ENCODE data around the gene DIAPH3. TPM values are rescaled to one million over a fixed set of nuclear protein-coding genes. Genes with fewer than 3 reads are reported as not detected.

DIAPH3 gene
- total RNA-seq, 2 experiments from 2014 or later, result 24.9 to 34.7 TPM

DNA sequence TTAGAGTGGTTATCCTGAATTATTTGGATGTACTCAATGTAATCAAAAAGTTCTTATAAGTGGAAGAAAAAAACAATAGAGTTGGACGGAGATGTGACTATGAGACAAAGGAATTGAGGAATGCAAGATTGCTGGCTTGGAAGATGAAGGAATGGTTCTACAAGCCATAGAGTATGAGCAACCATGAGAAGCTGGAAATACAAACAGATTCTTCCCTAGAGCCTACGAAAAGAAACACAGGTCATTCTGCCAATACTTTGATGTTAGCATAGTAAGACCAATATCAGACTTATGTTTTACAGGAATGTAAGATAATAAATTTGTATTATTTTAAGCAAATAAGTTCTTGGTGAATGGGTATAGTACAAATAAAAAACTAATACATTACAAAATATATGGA lies 249.2 kb downstream of the DIAPH3 start:
- ATAC-seq, result no peak
- no peak overlapping the region for H3K27ac Mint-ChIP-seq
- no peak for DNase-seq
- no peaks in the 10 kb centered on the region for H3K27me3 Mint-ChIP-seq
- no peaks in the 10 kb centered on the region for H3K4me1 Mint-ChIP-seq
- peaks cover 14% of the 10 kb centered on the region for H3K36me3 Mint-ChIP-seq
- no peak overlapping the region for H3K4me3 Mint-ChIP-seq
- CTCF ChIA-PET, result interaction anchor here (1.2 kb wide), 1 partner anchor 522 kb away, joined by 3 read pairs; no protein-coding TSS in a partner anchor
- no peaks in the 10 kb centered on the region for H3K9me3 Mint-ChIP-seq (ENCODE audit: low read depth)

DNA sequence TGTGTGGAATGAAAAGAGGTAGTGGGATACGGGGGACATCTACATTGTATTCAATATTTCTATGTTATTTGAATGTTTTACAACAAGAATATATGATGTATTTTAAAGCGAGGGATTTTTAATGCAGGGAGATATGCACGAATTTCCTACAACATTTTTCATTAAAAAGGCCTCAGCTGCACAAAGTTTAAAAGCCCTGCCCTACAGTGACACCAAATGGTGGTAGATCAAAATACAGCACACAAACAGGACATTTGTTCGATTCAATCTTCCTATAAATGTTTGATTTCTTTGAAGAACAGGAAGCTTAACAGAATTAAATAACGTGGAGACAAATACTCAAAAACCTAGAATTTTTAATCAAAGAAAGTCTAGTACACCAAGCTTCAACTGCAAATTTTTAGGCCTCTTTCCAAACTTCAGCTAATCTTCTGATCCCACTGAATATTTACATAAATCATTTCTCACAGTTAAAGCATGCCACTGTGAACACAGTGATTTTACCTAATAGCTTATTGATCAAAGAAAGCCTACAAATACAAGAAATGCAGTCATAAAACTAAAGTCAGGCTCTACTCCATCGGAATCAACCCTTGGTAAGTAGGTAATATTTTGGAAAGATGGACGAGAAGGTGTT lies 257.2 kb downstream of the DIAPH3 start:
- Mint-ChIP-seq H3K4me1 (peaks cover 3% of the 10 kb centered on the region), H3K27ac (no peak overlapping the region), H3K27me3 (no peaks in the 10 kb centered on the region), H3K36me3 (peaks cover 8% of the 10 kb centered on the region), H3K4me3 (no peak overlapping the region), H3K9me3 (ENCODE audit: low read depth) (no peaks in the 10 kb centered on the region)
- DNase-seq, result no peak
- ATAC-seq, result no peak
- CTCF ChIA-PET, result interaction anchor here (1.0 to 2.0 kb wide), 4 partner anchors 10 to 423 kb away, joined by 3 to 8 read pairs (median 3); no protein-coding TSS in a partner anchor

DNA sequence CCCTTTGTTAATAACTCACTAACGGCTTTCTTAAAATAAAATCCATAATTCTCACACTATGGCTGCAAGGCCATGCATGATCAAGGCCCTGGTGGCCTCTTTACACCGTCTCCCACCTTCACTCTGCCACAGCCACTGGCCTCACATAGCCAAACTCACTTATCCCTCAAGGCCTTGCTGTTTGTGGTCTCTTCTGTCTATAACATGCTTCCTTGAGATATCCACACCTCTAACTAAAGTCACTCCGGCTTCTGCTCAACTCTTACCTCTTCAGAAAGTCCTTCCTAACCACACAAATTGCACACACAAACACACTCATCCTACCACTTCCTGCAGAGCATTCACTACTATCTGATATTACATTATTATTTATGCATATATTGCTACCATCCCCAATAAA lies 262.5 kb downstream of the DIAPH3 start:
- ATAC-seq, result no peak
- no peaks in the 10 kb centered on the region for H3K9me3 Mint-ChIP-seq (ENCODE audit: low read depth)
- H3K4me1 Mint-ChIP-seq, result peaks cover 14% of the 10 kb centered on the region
- DNase-seq, result no peak
- no peak overlapping the region for H3K4me3 Mint-ChIP-seq
- no peaks in the 10 kb centered on the region for H3K27me3 Mint-ChIP-seq
- H3K27ac Mint-ChIP-seq, result peak overlapping the region; percentile 0
- H3K36me3 Mint-ChIP-seq, result peaks cover 9% of the 10 kb centered on the region
- CTCF ChIA-PET, result interaction anchor here (0.6 kb wide), 1 partner anchor 186 kb away, joined by 3 read pairs; no protein-coding TSS in a partner anchor

DNA sequence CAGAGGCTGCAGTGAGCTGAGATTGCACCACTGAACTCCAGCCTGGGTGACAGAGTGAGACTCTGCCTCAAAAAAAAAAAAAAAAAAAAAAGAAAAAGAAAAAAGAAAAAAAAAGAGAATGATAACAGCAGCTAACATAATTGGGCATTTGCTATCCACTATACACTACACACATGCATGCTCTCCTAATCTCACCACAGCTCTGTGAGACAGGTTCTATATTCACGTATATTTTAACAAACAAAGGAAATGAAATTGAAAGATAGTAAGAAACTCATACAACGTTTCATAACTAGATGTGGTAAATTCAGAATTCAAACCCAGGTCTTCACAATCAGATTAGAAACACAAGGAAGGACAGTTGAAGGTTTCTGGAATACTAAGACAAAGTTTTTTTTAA lies 265.7 kb downstream of the DIAPH3 start:
- Mint-ChIP-seq H3K36me3 (peaks cover 7% of the 10 kb centered on the region), H3K9me3 (ENCODE audit: low read depth) (no peaks in the 10 kb centered on the region), H3K4me1 (peaks cover 14% of the 10 kb centered on the region), H3K27ac (no peak overlapping the region), H3K27me3 (no peaks in the 10 kb centered on the region), H3K4me3 (no peak overlapping the region)
- ATAC-seq (no peak), DNase-seq (no peak)
- CTCF ChIA-PET, result no interaction called here

DNA sequence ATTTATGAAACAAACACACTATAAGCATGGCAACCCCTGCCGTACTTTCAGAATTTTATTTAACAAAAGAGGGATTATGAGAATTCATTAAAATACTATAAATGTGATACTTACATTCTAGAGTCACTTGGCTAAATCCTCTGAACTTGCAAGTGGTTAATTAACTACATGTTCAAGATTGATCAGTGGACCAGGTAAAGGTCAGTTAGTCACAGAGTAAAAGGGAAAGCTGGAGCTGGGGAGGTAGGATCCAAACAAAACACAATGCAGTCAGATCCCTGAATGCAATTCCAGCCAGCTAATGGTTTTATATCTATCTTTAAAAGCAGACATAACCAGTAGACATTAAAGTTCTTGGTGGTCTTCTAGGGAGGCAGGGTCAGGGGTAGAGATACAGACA lies 270.5 kb downstream of the DIAPH3 start:
- Mint-ChIP-seq H3K27me3 (no peaks in the 10 kb centered on the region), H3K9me3 (ENCODE audit: low read depth) (no peaks in the 10 kb centered on the region), H3K4me3 (no peak overlapping the region), H3K27ac (no peak overlapping the region), H3K36me3 (peaks cover 5% of the 10 kb centered on the region), H3K4me1 (peaks cover 2% of the 10 kb centered on the region)
- ATAC-seq (no peak), DNase-seq (no peak)
- CTCF ChIA-PET, result no interaction called here

DNA sequence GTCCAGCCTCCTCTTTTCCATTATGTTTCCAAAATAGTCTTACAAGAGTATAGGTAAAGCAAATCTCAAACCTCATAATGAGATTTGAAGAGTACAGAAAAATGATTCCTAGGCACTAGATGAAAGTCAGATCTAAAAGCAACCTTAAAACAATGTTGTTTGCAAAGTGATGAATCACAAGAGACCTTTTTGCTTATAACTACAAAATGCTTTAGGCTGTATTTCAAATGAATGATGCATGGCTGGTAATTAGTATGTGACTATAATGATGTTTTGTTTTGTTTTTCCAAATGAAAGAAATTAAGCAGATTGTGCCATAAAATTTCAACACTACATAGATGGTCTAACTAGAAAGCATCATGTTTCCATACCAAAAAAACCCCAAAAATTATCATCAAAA lies 272.7 kb downstream of the DIAPH3 start:
- CTCF ChIA-PET, result no interaction called here
- ATAC-seq (no peak), DNase-seq (no peak)
- H3K4me3 Mint-ChIP-seq, result no peak overlapping the region
- peaks cover 6% of the 10 kb centered on the region for H3K36me3 Mint-ChIP-seq
- H3K27ac Mint-ChIP-seq, result no peak overlapping the region
- no peaks in the 10 kb centered on the region for H3K27me3 Mint-ChIP-seq
- no peaks in the 10 kb centered on the region for H3K4me1 Mint-ChIP-seq
- H3K9me3 Mint-ChIP-seq (ENCODE audit: low read depth), result no peaks in the 10 kb centered on the region

DNA sequence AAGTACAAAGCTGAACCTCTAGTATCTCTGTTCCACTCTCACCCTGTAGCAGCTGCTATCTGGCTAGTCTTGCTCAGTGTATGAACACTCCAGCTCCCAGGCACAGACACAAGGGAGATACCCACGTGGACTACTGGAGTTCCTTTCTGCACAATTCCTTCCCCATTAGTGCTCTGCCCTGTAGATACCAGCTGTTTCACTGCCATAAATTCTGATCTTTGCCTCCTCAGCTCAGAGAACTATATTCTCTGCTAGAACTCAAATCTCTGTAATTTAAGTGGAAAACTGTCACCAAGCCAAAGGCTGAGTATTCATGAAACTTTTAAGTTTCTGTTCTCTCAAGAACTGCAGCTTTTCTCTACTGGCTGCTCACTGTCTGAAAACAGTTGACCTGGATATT lies 273.7 kb downstream of the DIAPH3 start:
- ATAC-seq (no peak), DNase-seq (no peak)
- Mint-ChIP-seq H3K9me3 (ENCODE audit: low read depth) (no peaks in the 10 kb centered on the region), H3K4me3 (no peak overlapping the region), H3K27me3 (no peaks in the 10 kb centered on the region), H3K27ac (no peak overlapping the region), H3K36me3 (peaks cover 6% of the 10 kb centered on the region), H3K4me1 (no peaks in the 10 kb centered on the region)
- CTCF ChIA-PET, result no interaction called here

DNA sequence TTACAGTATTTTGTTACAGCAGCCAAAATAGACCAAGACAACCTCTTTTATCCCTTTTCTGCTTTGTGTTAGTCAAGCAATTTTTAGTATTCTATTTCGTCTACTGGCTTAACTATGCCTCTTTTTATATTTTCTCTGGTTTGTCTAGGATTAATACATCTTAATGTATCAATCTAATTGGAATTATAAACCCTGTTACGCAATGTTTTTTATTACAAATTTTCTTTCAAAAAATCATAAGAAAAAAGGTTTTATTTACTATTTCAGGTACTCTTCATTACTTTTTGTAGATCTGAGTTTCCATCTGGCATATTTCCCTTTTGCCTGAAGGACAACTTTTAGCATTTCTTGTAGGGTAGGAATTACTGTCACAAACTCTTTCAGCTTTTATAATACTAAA lies 275.3 kb downstream of the DIAPH3 start:
- DNase-seq (no peak), ATAC-seq (no peak)
- CTCF ChIA-PET, result no interaction called here
- Mint-ChIP-seq H3K27me3 (no peaks in the 10 kb centered on the region), H3K27ac (no peak overlapping the region), H3K36me3 (peaks cover 6% of the 10 kb centered on the region), H3K4me3 (no peak overlapping the region), H3K4me1 (no peaks in the 10 kb centered on the region), H3K9me3 (ENCODE audit: low read depth) (no peaks in the 10 kb centered on the region)

DNA sequence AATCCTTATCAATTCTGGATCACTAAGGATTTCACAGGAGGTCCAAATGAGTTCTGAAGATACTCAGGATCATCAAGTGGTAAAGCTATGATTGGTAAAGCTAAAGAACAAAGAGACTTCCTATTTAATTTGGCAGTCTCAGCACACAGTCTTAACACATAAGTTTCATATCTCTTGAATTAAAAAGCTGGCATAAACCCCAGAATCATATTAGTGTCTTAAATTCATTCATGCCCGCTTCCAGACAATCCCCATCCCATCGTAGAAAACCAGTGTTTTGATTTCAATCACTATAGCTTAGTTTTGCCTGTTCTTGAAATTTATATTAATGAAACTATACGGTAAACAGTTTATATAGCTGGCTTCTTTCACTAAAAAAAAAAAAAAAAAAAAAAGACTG lies 278.7 kb downstream of the DIAPH3 start:
- H3K27me3 Mint-ChIP-seq, result no peaks in the 10 kb centered on the region
- H3K27ac Mint-ChIP-seq, result no peak overlapping the region
- CTCF ChIA-PET, result interaction anchor here (0.7 kb wide), 1 partner anchor 781 kb away, joined by 3 read pairs; no protein-coding TSS in a partner anchor
- H3K4me1 Mint-ChIP-seq, result no peaks in the 10 kb centered on the region
- ATAC-seq (no peak), DNase-seq (no peak)
- peaks cover 4% of the 10 kb centered on the region for H3K36me3 Mint-ChIP-seq
- no peaks in the 10 kb centered on the region for H3K9me3 Mint-ChIP-seq (ENCODE audit: low read depth)
- no peak overlapping the region for H3K4me3 Mint-ChIP-seq

DNA sequence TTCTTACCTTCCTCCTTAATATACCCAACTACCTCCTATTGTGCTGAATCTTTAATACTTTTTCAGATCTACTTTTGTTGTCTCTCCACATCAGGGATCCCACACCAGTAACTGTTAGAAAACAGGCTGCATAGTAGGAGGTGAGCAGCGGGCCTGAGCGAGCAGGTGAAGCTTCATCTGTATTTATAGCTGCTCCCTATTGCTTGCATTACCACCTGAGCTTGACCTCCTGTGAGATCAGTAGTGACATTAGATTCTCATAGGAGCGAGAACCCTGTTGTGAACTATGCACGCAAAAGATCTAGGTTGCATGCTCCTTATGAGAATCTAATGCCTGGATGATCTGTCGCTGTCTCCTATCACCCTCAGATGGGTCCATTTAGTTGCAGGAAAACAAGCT lies 279.8 kb downstream of the DIAPH3 start:
- no peaks in the 10 kb centered on the region for H3K27me3 Mint-ChIP-seq
- no peak for DNase-seq
- no peak overlapping the region for H3K4me3 Mint-ChIP-seq
- H3K36me3 Mint-ChIP-seq, result peaks cover 5% of the 10 kb centered on the region
- no peak for ATAC-seq
- H3K27ac Mint-ChIP-seq, result no peak overlapping the region
- CTCF ChIA-PET, result no interaction called here
- H3K4me1 Mint-ChIP-seq, result no peaks in the 10 kb centered on the region
- H3K9me3 Mint-ChIP-seq (ENCODE audit: low read depth), result no peaks in the 10 kb centered on the region

DNA sequence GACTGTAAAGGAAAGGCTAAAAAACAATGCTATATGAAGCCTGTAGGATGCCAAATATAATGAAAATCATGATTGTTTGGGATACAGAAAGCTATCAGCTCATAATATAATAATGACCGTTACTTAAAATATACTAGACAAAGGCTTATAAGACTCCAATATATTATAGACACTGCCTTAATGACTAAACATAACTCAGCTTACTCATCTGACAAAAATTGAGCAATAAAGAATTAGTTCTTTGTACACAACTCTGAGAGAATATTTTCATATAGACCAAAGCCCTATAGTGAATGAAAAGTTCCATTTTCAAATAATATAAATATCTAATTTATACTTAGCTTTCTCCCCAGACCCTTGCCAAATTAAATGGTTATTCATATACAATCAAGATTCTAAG lies 283.3 kb downstream of the DIAPH3 start:
- Mint-ChIP-seq H3K4me1 (no peaks in the 10 kb centered on the region), H3K4me3 (no peak overlapping the region), H3K27ac (no peak overlapping the region), H3K27me3 (no peaks in the 10 kb centered on the region), H3K9me3 (ENCODE audit: low read depth) (no peaks in the 10 kb centered on the region), H3K36me3 (peaks cover 7% of the 10 kb centered on the region)
- CTCF ChIA-PET, result no interaction called here
- no peak for ATAC-seq
- DNase-seq, result no peak

DNA sequence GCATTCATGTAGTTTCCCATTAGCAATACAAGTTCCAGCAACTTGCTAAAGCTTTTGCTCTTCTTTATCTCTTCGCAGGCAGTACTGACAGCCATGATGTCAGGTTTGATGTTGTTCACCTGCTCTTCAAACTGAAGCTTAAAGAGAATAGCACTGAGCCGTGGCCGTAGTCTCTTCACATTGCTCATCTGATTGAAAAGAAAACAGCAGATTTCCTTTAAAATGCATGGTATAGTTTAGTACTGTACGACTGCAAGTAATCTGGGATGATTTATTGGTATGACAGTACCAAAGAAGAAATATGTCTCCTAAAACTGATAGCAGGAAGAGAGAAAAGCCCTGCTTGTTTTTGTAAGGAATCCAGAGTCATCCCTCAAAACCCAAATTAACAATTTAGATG lies 284.4 kb downstream of the DIAPH3 start:
- no peak for ATAC-seq
- Mint-ChIP-seq H3K27ac (no peak overlapping the region), H3K4me1 (no peaks in the 10 kb centered on the region), H3K27me3 (no peaks in the 10 kb centered on the region), H3K36me3 (peaks cover 8% of the 10 kb centered on the region), H3K9me3 (ENCODE audit: low read depth) (no peaks in the 10 kb centered on the region), H3K4me3 (no peak overlapping the region)
- DNase-seq, result no peak
- CTCF ChIA-PET, result no interaction called here

DNA sequence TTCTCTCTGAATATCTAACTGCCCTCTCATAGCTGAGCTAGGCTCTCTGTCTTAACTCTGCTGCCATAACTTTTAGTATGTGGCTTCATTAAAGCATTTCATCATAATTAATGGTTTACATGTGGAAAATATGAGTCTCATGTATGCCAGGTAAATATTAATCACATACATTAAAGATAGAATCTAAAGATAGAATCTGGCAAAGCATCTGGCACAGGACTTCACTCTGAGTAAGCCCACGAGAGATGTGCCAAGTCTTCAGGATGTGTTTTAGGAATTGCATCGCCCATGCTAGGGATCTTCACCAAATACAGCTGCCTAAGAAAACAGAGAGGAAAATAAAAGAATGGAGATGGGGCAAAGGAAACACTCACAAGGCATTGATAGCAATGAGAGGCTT lies 285.8 kb downstream of the DIAPH3 start:
- no peak for ATAC-seq
- H3K4me1 Mint-ChIP-seq, result no peaks in the 10 kb centered on the region
- H3K27ac Mint-ChIP-seq, result no peak overlapping the region
- H3K9me3 Mint-ChIP-seq (ENCODE audit: low read depth), result no peaks in the 10 kb centered on the region
- CTCF ChIA-PET, result no interaction called here
- H3K27me3 Mint-ChIP-seq, result no peaks in the 10 kb centered on the region
- DNase-seq, result no peak
- no peak overlapping the region for H3K4me3 Mint-ChIP-seq
- peaks cover 8% of the 10 kb centered on the region for H3K36me3 Mint-ChIP-seq

DNA sequence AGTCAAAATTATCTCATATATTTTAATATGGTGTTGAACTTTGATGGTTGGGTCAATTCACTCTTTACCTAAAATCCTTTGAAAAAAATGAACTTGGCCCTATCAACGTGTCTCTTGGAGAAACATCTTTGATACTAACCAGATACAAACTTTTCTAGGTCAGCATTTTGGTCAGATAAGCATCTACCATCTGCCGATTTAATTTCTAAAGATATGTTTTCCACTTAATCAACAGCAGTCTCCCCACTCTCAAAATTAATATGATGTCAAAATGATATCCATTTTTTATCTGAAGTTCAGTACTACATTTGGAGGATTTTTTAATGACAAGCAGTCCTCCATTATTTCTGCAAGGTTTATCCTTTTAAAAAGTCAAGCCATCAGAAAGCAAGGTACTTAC lies 288.8 kb downstream of the DIAPH3 start:
- ATAC-seq (no peak), DNase-seq (no peak)
- CTCF ChIA-PET, result no interaction called here
- H3K27me3 Mint-ChIP-seq, result no peaks in the 10 kb centered on the region
- H3K4me3 Mint-ChIP-seq, result no peak overlapping the region
- H3K4me1 Mint-ChIP-seq, result no peaks in the 10 kb centered on the region
- H3K27ac Mint-ChIP-seq, result no peak overlapping the region
- no peaks in the 10 kb centered on the region for H3K9me3 Mint-ChIP-seq (ENCODE audit: low read depth)
- peaks cover 11% of the 10 kb centered on the region for H3K36me3 Mint-ChIP-seq

DNA sequence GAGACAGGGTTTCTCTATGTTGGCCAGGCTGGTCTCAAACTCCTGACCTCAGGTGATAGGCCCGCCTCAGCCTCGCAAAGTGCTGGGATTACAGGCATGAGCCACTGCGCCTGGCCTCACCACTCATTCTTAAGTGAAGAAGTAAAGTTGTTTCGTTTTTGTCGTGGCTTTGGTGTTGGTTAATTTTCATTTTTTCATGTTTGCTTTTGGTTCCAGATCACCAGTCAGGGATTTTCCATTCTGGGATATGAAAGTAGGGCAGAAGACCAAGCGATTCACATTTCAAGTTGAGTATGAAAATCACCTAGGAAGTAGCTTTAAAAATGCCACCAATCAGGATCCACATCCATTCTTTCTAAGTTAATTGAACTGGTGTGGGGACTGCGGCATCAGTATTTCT lies 289.9 kb downstream of the DIAPH3 start:
- ATAC-seq, result no peak
- Mint-ChIP-seq H3K4me3 (no peak overlapping the region), H3K27me3 (no peaks in the 10 kb centered on the region), H3K36me3 (peaks cover 9% of the 10 kb centered on the region), H3K27ac (no peak overlapping the region), H3K9me3 (ENCODE audit: low read depth) (no peaks in the 10 kb centered on the region), H3K4me1 (no peaks in the 10 kb centered on the region)
- DNase-seq, result no peak
- CTCF ChIA-PET, result no interaction called here
